Lower lobe of right lung (tissue), 2 donors: Measurements from ENCODE around the gene OPA1. TPM values are rescaled to one million over a fixed set of nuclear protein-coding genes. Genes with fewer than 3 reads are reported as not detected.
A peak's percentile ranks its signal among the peaks of the same experiment; 100 is the strongest.

Experiments used
- ATAC-seq, 2 donors: fragments of 200-7000 bp; cut with Tn5 transposase; one replicate each; pipeline ENCODE4 v1.9.1; 2020 to 2022; ENCODE audit warnings: mild to moderate bottlenecking in 2 of 2, moderate library complexity in 2 of 2
- DNase-seq: peaks from one replicate; pipeline ENCODE4 v3.0.0-alpha.2; 2020
- H3K27ac ChIP-seq: fragments of 200-600 bp; one replicate; pipeline ENCODE4 v1.8.0; 2022
- H3K27me3 ChIP-seq: fragments of 200-600 bp; one replicate; pipeline ENCODE4 v1.8.0; 2022; ENCODE audit warnings: low read depth
- H3K36me3 ChIP-seq: fragments of 200-600 bp; one replicate; pipeline ENCODE4 v1.8.0; 2022; ENCODE audit warnings: mild to moderate bottlenecking
- H3K4me1 ChIP-seq: fragments of 200-600 bp; one replicate; pipeline ENCODE4 v1.8.0; 2022
- H3K4me3 ChIP-seq: fragments of 200-600 bp; one replicate; pipeline ENCODE4 v1.8.0; 2022; ENCODE audit warnings: mild to moderate bottlenecking
- H3K9me3 ChIP-seq: fragments of 200-600 bp; one replicate; pipeline ENCODE4 v1.8.0; 2022
- intact Hi-C: fragments of 100-400 bp; cut with DNase I; formaldehyde crosslinking; loops from one replicate; pipeline ENCODE4 v1.11.0; 2022
- total RNA-seq: library from RNA; stranded (reverse); fragmentation: NEBNext Ultra II Directional; extraction: Animal tissue kit (Norgen Biotek cat#: 25700); gene quantifications from one replicate; pipeline ENCODE4 v1.2.1, GENCODE V29; 2021
- TF ChIP-seq, protein P1 (sequence below): fragments of 200-600 bp; IDR thresholded peaks from one replicate; pipeline ENCODE4 v1.8.0; 2022; ENCODE audit warnings: antibody characterized with exemption, mild to moderate bottlenecking
- donor health status: DM: no; HTN: yes; CAD: no; lungs with severe emphysema.

OPA1 gene
- total RNA-seq, 1 donor from 2014 or later, result 44.0 TPM

DNA sequence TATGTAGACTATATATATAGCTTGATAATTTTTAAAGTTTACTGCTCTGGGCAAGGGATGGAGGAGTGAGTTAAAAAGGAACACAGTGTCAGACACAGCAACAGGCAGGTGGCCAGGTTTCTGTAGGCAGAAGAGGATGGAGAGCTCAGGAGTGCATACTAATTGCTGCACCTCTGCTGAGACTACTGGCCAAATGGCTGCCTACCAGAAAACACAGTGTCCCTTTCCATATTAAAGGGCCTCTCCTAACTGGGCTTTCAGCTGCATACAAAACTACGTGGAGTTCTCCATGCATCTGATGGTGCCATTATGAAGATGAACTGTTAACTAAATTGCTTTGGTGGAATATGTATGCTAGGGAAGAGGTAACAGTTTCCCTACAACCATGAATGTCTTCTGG lies 40.1 kb upstream of the OPA1 start:
- Histone ChIP-seq H3K36me3 (no peaks in the 10 kb centered on the region), H3K27me3 (no peaks in the 10 kb centered on the region), H3K9me3 (no peaks in the 10 kb centered on the region), H3K4me1 (no peaks in the 10 kb centered on the region), H3K27ac (peak overlapping the region; percentile 73), H3K4me3 (peak overlapping the region; percentile 47)
- peak; percentile 64 to 65 for ATAC-seq
- DNase-seq, result peak; percentile 62
- TF ChIP-seq, protein P1, sequence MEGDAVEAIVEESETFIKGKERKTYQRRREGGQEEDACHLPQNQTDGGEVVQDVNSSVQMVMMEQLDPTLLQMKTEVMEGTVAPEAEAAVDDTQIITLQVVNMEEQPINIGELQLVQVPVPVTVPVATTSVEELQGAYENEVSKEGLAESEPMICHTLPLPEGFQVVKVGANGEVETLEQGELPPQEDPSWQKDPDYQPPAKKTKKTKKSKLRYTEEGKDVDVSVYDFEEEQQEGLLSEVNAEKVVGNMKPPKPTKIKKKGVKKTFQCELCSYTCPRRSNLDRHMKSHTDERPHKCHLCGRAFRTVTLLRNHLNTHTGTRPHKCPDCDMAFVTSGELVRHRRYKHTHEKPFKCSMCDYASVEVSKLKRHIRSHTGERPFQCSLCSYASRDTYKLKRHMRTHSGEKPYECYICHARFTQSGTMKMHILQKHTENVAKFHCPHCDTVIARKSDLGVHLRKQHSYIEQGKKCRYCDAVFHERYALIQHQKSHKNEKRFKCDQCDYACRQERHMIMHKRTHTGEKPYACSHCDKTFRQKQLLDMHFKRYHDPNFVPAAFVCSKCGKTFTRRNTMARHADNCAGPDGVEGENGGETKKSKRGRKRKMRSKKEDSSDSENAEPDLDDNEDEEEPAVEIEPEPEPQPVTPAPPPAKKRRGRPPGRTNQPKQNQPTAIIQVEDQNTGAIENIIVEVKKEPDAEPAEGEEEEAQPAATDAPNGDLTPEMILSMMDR, result no peak
- intact Hi-C loops, result no loop called here

DNA sequence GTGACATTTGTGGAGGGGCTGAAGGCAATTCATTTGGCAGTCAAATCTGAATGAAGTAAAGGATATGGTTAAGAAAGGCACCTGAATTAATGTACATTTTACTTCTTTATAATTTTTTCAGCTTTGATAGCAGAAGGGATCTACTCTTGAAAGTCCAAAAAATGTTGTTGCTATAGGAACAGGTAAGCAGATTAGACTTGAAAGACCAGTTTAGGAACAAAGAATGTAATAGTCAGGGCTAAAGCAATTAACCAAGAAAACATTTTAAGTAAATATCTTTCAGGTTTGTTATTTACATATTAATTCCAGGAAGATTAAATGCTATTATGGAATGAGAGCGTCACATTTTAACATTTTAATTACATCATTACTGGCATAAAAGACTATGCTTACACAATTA lies 39.4 kb upstream of the OPA1 start:
- H3K27ac ChIP-seq, result peak overlapping the region; percentile 73
- H3K9me3 ChIP-seq, result no peaks in the 10 kb centered on the region
- H3K27me3 ChIP-seq, result no peaks in the 10 kb centered on the region
- no peaks in the 10 kb centered on the region for H3K36me3 ChIP-seq
- intact Hi-C loops, result no loop called here
- ATAC-seq, result peak; percentile 27 to 45
- H3K4me1 ChIP-seq, result no peaks in the 10 kb centered on the region
- DNase-seq, result no peak
- peak overlapping the region; percentile 47 for H3K4me3 ChIP-seq
- TF ChIP-seq, protein P1, result no peak

DNA sequence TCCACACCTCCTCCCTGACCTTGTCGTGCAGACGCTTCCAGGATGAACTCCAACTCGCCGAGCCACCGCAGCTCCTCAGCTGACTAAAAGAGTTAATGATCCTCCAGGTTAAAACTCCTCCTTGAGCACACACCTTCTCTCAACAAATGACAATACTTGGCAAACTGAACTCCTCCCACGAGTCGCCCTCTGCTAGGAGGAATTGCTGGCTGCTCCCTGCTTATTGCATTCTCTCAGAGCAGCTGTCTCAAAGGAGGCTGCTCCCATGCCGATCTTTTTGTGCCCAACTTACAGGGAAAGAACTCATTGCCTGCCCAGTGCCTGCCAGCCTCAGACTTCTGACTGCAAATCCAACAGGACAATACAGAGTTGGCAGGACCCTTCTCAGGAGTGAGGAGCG lies 38.2 kb upstream of the OPA1 start, which contains the start of gene ATP13A4:
TSS of gene ATP13A4 (minus strand) at position 85 of the 400 bp plus-strand sequence. CDS start 96 bp downstream, outside the sequence.
- peak within 1 kb of the TSS; percentile 73 for H3K27ac ChIP-seq
- peak; percentile 83 to 86 for ATAC-seq
- TF ChIP-seq, protein P1, result no peak
- peak within 1 kb of the TSS; percentile 47 for H3K4me3 ChIP-seq
- H3K9me3 ChIP-seq, result no peaks in the 10 kb centered on the region
- intact Hi-C loops, result no loop called here
- DNase-seq, result peak; percentile 65
- no peaks in the 10 kb centered on the region for H3K4me1 ChIP-seq
- H3K27me3 ChIP-seq, result no peaks in the 10 kb centered on the region
- no peaks in the 10 kb centered on the region for H3K36me3 ChIP-seq

DNA sequence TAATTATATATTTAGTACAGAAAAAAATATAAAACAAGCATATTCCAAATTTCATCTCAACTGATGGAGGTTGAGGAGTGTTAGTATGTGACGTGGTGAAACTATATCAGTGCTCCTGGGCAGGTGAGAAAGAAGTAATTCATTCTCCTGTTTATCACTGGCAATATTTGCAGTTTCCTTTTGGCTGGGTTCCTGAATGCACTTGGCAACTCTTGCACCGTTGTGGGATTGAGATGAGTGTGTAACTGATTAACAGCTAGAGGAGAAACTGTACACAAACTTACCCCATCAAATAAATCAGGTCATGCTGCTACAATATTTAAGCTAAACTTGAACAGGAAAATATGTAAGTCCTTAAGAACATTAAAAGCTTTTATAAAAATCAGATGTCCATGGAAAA lies 36.2 kb upstream of the OPA1 start:
- Histone ChIP-seq H3K4me1 (no peaks in the 10 kb centered on the region), H3K27me3 (no peaks in the 10 kb centered on the region), H3K27ac (no peak overlapping the region), H3K9me3 (no peaks in the 10 kb centered on the region), H3K36me3 (no peaks in the 10 kb centered on the region), H3K4me3 (no peak overlapping the region)
- DNase-seq (no peak), ATAC-seq (peak; percentile 35 to 66)
- intact Hi-C loops, result no loop called here
- TF ChIP-seq, protein P1, result no peak

DNA sequence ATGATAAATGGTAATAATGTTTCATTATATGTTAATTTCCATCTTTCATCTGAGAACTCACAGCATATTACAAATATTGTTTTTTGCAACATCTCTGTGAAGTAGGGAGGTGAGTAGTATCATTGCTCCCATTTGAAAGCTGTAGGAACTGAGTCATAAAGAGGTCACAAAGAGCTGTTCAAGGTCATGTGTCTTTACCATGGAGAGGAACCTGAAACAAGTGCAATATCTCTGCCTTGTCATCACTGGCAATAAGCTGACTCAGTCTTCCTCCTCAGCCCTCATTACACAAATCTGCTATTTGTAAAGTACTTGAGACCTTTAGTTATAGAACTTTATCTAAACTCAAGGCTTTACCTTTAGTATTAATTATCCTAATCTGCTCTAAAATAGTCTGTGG lies 33.9 kb upstream of the OPA1 start:
- no peaks in the 10 kb centered on the region for H3K4me1 ChIP-seq
- DNase-seq (no peak), ATAC-seq (no peak)
- H3K27me3 ChIP-seq, result no peaks in the 10 kb centered on the region
- intact Hi-C loops, result no loop called here
- H3K9me3 ChIP-seq, result no peaks in the 10 kb centered on the region
- H3K4me3 ChIP-seq, result no peak overlapping the region
- TF ChIP-seq, protein P1, result no peak
- no peak overlapping the region for H3K27ac ChIP-seq
- no peaks in the 10 kb centered on the region for H3K36me3 ChIP-seq

DNA sequence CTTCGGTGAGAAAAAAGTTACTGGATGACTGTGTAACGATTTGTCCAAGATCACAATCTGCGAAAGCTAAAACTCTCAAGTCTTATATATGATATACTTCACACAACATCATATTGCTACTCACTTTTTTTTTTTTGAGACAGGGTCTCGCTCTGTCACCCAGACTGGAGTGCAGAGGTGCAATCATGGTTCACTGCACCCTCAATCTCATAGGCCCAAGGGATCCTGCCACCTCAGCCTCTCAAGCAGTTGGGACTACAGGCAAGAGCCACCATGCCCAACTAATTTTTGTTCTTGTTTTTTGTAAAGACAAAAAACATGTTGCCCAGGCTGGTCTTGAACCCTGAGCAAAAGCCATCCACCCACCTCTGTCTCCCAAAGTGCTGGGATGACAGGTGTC lies 32.9 kb upstream of the OPA1 start:
- TF ChIP-seq, protein P1, result no peak
- intact Hi-C loops, result no loop called here
- Histone ChIP-seq H3K36me3 (no peaks in the 10 kb centered on the region), H3K27ac (no peak overlapping the region), H3K9me3 (no peaks in the 10 kb centered on the region), H3K27me3 (no peaks in the 10 kb centered on the region), H3K4me1 (no peaks in the 10 kb centered on the region), H3K4me3 (no peak overlapping the region)
- DNase-seq (no peak), ATAC-seq (no peak)
